Upper lobe of left lung (tissue), 4 donors: ENCODE data around the gene LPCAT1.

Experiments used
- CTCF ChIP-seq, 6 experiments: fragments of 450-650 bp in 4 of 6; fragments of 200-600 bp in 2 of 6; sonication (generic) in 2 of 6; IDR thresholded peaks; one replicate each; pipeline ENCODE4 v1.5.1; 2016 to 2019; ENCODE audit warnings: antibody characterized with exemption in 6 of 6
- EP300 ChIP-seq, 4 donors: sonication (generic); formaldehyde crosslinking; IDR thresholded peaks; one replicate each; pipeline ENCODE4 v1.5.1; 2017; ENCODE audit warnings: antibody characterized with exemption in 4 of 4, control low read depth in 2 of 4
- POLR2A ChIP-seq, 4 donors: fragments of 450-650 bp; IDR thresholded peaks; one replicate each; pipeline ENCODE4 v1.5.1; 2016 to 2017; ENCODE audit warnings: antibody characterized with exemption in 4 of 4, mild to moderate bottlenecking in 2 of 4
- POLR2AphosphoS5 ChIP-seq, 2 donors: sonication (generic); formaldehyde crosslinking; IDR thresholded peaks; one replicate each; pipeline ENCODE4 v1.5.1; 2017; ENCODE audit warnings: antibody characterized with exemption in 2 of 2

- TF ChIP-seq CTCF (IDR thresholded peaks at IDR 0.05): no peak
- TF ChIP-seq EP300 (IDR thresholded peaks at IDR 0.05): no peak
- TF ChIP-seq POLR2AphosphoS5 (IDR thresholded peaks at IDR 0.05): no peak
- TF ChIP-seq POLR2A (IDR thresholded peaks at IDR 0.05): no peak
These were observed 49.4 kb downstream of the LPCAT1 start for GRCh38 chr5:1474183-1474839.
